HG03520 (cell line): Measurements from ENCODE around the gene HADHA.
"Not testable (repeated sequence)": the region's sequence is repeated elsewhere in the genome, so short reads cannot be mapped to it uniquely, and the experiment has no call there.

Source experiments
- ATAC-seq: cut with Tn5 transposase; IDR thresholded peaks from one replicate; pipeline ENCODE4 v1.9.1; 2021; ENCODE audit warnings: mild to moderate bottlenecking, moderate library complexity; ENCODE audit not compliant: unreplicated experiment

Gene HADHA

GRCh38 chr2:26176279-26176615 lies 68.2 kb downstream of the HADHA start:
- ATAC-seq, result no peak

- no peak for ATAC-seq
Measured at GRCh38 chr2:26175466-26176278, 68.8 kb downstream of the HADHA start.

GRCh38 chr2:26174691-26175465 lies 69.6 kb downstream of the HADHA start:
- no peak for ATAC-seq

GRCh38 chr2:26173776-26174482 lies 70.5 kb downstream of the HADHA start:
- ATAC-seq, result no peak

GRCh38 chr2:26172871-26173775 lies 71.3 kb downstream of the HADHA start, which contains the start of gene GAREM2:
Gene GAREM2, plus strand, starts transcription at chr2:26173088. Its CDS starts 133 bp downstream, at chr2:26173221.
- no peak for ATAC-seq

- ATAC-seq, result no peak
Measured at GRCh38 chr2:26172189-26172870, 72.1 kb downstream of the HADHA start.

GRCh38 chr2:26170795-26171194 lies 73.6 kb downstream of the HADHA start:
- ATAC-seq, result no peak

- ATAC-seq, result no peak
Measured at GRCh38 chr2:26169681-26170414, 74.6 kb downstream of the HADHA start.

GRCh38 chr2:26169226-26169625 lies 75.2 kb downstream of the HADHA start:
- no peak for ATAC-seq

GRCh38 chr2:26168785-26169184 lies 75.6 kb downstream of the HADHA start:
- ATAC-seq, result no peak

- not testable (repeated sequence) for ATAC-seq
Measured at GRCh38 chr2:26166541-26166940, 77.9 kb downstream of the HADHA start.

GRCh38 chr2:26165403-26165802 lies 79.0 kb downstream of the HADHA start:
- no peak for ATAC-seq

GRCh38 chr2:26164641-26165211 lies 79.7 kb downstream of the HADHA start:
- ATAC-seq, result no peak

GRCh38 chr2:26164231-26164630 lies 80.2 kb downstream of the HADHA start:
- ATAC-seq, result no peak

- ATAC-seq, result no peak
Measured at GRCh38 chr2:26162963-26163362, 81.5 kb downstream of the HADHA start.

GRCh38 chr2:26161926-26162325 lies 82.5 kb downstream of the HADHA start:
- ATAC-seq, result no peak

GRCh38 chr2:26157580-26157979 lies 86.9 kb downstream of the HADHA start:
- no peak for ATAC-seq

- ATAC-seq, result no peak
Measured at GRCh38 chr2:26150243-26150642, 94.2 kb downstream of the HADHA start.

GRCh38 chr2:26148501-26148900 lies 95.9 kb downstream of the HADHA start:
- ATAC-seq, result no peak
